Measurements from ENCODE around the gene PDIA5.

DNA sequence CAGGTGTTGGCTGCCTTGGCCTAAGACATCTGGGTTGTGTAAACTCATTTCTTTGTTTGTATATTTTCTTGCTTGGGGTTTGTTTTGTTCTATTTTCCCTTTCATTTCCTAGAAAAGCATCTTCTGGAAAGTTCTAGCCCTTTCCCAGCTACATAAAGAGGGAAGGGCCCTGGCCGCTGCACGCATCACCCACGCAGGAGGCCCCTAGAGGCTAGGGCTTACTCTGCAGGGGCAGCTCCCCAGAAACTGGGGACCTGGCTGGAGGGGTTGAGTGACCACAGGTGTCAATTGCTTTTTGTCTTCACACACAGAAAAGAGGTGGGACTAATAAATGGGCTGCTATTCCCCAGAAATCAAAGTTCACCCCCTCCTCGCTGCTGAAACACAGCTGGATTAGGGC lies 52.6 kb downstream of the PDIA5 start:
- TF ChIP-seq, protein P1, sequence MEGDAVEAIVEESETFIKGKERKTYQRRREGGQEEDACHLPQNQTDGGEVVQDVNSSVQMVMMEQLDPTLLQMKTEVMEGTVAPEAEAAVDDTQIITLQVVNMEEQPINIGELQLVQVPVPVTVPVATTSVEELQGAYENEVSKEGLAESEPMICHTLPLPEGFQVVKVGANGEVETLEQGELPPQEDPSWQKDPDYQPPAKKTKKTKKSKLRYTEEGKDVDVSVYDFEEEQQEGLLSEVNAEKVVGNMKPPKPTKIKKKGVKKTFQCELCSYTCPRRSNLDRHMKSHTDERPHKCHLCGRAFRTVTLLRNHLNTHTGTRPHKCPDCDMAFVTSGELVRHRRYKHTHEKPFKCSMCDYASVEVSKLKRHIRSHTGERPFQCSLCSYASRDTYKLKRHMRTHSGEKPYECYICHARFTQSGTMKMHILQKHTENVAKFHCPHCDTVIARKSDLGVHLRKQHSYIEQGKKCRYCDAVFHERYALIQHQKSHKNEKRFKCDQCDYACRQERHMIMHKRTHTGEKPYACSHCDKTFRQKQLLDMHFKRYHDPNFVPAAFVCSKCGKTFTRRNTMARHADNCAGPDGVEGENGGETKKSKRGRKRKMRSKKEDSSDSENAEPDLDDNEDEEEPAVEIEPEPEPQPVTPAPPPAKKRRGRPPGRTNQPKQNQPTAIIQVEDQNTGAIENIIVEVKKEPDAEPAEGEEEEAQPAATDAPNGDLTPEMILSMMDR (optimal IDR thresholded peaks at IDR 0.05 in 1 of 3, IDR thresholded peaks at IDR 0.05 in 1 of 3, conservative IDR thresholded peaks at IDR 0.05 in 1 of 3; ENCODE audit: extremely low read depth in 1 of 3, insufficient read depth in 2 of 3, low read length in 3 of 3), result no peak
- TF ChIP-seq EZH2 (IDR thresholded peaks at IDR 0.05; ENCODE audit: low read length), result no peak

Data from keratinocyte (primary cell).